T-helper 1 cell treated with Interleukin-12 subunit alpha and Interleukin-12 subunit beta and Interleukin-4 antibody, amounts not matched to agents 30 μg/mL and 1 μg/mL, for 36 hours (primary cell): ENCODE data around the gene RRBP1.

Experiments
- H3K27ac Mint-ChIP-seq: one replicate; pipeline ENCODE4 v1.8.0; 2021; ENCODE audit warnings: mild to moderate bottlenecking, mixed read lengths
- H3K27me3 Mint-ChIP-seq: one replicate; pipeline ENCODE4 v1.8.0; 2021; ENCODE audit warnings: low read depth, mixed read lengths
- H3K36me3 Mint-ChIP-seq: one replicate; pipeline ENCODE4 v1.8.0; 2021; ENCODE audit warnings: low read depth, mixed read lengths
- H3K4me1 Mint-ChIP-seq: one replicate; pipeline ENCODE4 v1.8.0; 2021; ENCODE audit warnings: low read depth, mixed read lengths
- H3K4me3 Mint-ChIP-seq: one replicate; pipeline ENCODE4 v1.8.0; 2021; ENCODE audit warnings: mild to moderate bottlenecking, moderate library complexity, mixed read lengths
- H3K9me3 Mint-ChIP-seq: one replicate; pipeline ENCODE4 v1.8.0; 2021; ENCODE audit warnings: mixed read lengths

Gene RRBP1

GRCh38 chr20:17610566-17611289, 71.3 kb downstream of the RRBP1 start:
- no peaks in the 10 kb centered on the region for H3K27me3 Mint-ChIP-seq
- peak overlapping the region; percentile 79 for H3K27ac Mint-ChIP-seq
- peaks cover 33% of the 10 kb centered on the region for H3K4me1 Mint-ChIP-seq
- no peaks in the 10 kb centered on the region for H3K9me3 Mint-ChIP-seq
- H3K4me3 Mint-ChIP-seq: peak overlapping the region; percentile 37
- peaks cover 19% of the 10 kb centered on the region for H3K36me3 Mint-ChIP-seq

- H3K4me1 Mint-ChIP-seq: peaks cover 33% of the 10 kb centered on the region
- peaks cover 19% of the 10 kb centered on the region for H3K36me3 Mint-ChIP-seq
- H3K27ac Mint-ChIP-seq: peak overlapping the region; percentile 79
- H3K4me3 Mint-ChIP-seq: peak overlapping the region; percentile 33
- no peaks in the 10 kb centered on the region for H3K27me3 Mint-ChIP-seq
- no peaks in the 10 kb centered on the region for H3K9me3 Mint-ChIP-seq
These were observed 72.1 kb downstream of the RRBP1 start for GRCh38 chr20:17609811-17610377.

GRCh38 chr20:17608701-17609497, 73.1 kb downstream of the RRBP1 start:
- Mint-ChIP-seq H3K27me3 (no peaks in the 10 kb centered on the region), H3K4me1 (peaks cover 33% of the 10 kb centered on the region), H3K27ac (peak overlapping the region; percentile 79), H3K4me3 (no peak overlapping the region), H3K9me3 (no peaks in the 10 kb centered on the region), H3K36me3 (peaks cover 18% of the 10 kb centered on the region)

GRCh38 chr20:17606001-17606400, 76.0 kb downstream of the RRBP1 start:
- Mint-ChIP-seq H3K4me3 (no peak overlapping the region), H3K27me3 (no peaks in the 10 kb centered on the region), H3K27ac (no peak overlapping the region), H3K4me1 (peaks cover 29% of the 10 kb centered on the region), H3K36me3 (peaks cover 26% of the 10 kb centered on the region), H3K9me3 (no peaks in the 10 kb centered on the region)

GRCh38 chr20:17605131-17605660, 76.8 kb downstream of the RRBP1 start:
- no peaks in the 10 kb centered on the region for H3K9me3 Mint-ChIP-seq
- H3K4me1 Mint-ChIP-seq: peaks cover 22% of the 10 kb centered on the region
- H3K27me3 Mint-ChIP-seq: no peaks in the 10 kb centered on the region
- no peak overlapping the region for H3K4me3 Mint-ChIP-seq
- no peak overlapping the region for H3K27ac Mint-ChIP-seq
- peaks cover 29% of the 10 kb centered on the region for H3K36me3 Mint-ChIP-seq

- H3K27ac Mint-ChIP-seq: no peak overlapping the region
These were observed 79.5 kb downstream of the RRBP1 start for GRCh38 chr20:17602493-17602892.

GRCh38 chr20:17601957-17602356, 80.1 kb downstream of the RRBP1 start:
- peaks cover 22% of the 10 kb centered on the region for H3K36me3 Mint-ChIP-seq
- H3K4me1 Mint-ChIP-seq: peaks cover 6% of the 10 kb centered on the region
- no peak overlapping the region for H3K27ac Mint-ChIP-seq
- no peaks in the 10 kb centered on the region for H3K27me3 Mint-ChIP-seq
- no peak overlapping the region for H3K4me3 Mint-ChIP-seq
- no peaks in the 10 kb centered on the region for H3K9me3 Mint-ChIP-seq

More at GRCh38 chr20:17602493-17602892, 79.5 kb downstream of the RRBP1 start:
- peaks cover 22% of the 10 kb centered on the region for H3K36me3 Mint-ChIP-seq
- H3K4me3 Mint-ChIP-seq: no peak overlapping the region
- no peaks in the 10 kb centered on the region for H3K9me3 Mint-ChIP-seq
- H3K27me3 Mint-ChIP-seq: no peaks in the 10 kb centered on the region
- peaks cover 6% of the 10 kb centered on the region for H3K4me1 Mint-ChIP-seq

GRCh38 chr20:17598013-17598550, 84.0 kb downstream of the RRBP1 start:
- no peaks in the 10 kb centered on the region for H3K9me3 Mint-ChIP-seq
- peaks cover 5% of the 10 kb centered on the region for H3K27me3 Mint-ChIP-seq
- H3K4me1 Mint-ChIP-seq: peaks cover 20% of the 10 kb centered on the region
- peaks cover 27% of the 10 kb centered on the region for H3K36me3 Mint-ChIP-seq
- no peak overlapping the region for H3K27ac Mint-ChIP-seq
- no peak overlapping the region for H3K4me3 Mint-ChIP-seq

- peaks cover 17% of the 10 kb centered on the region for H3K4me1 Mint-ChIP-seq
- H3K27ac Mint-ChIP-seq: no peak overlapping the region
- H3K9me3 Mint-ChIP-seq: no peaks in the 10 kb centered on the region
- H3K27me3 Mint-ChIP-seq: peaks cover 5% of the 10 kb centered on the region
- peaks cover 25% of the 10 kb centered on the region for H3K36me3 Mint-ChIP-seq
- no peak overlapping the region for H3K4me3 Mint-ChIP-seq
These were observed 86.2 kb downstream of the RRBP1 start for GRCh38 chr20:17595856-17596255.

GRCh38 chr20:17594443-17594842, 87.6 kb downstream of the RRBP1 start:
- H3K36me3 Mint-ChIP-seq: peaks cover 22% of the 10 kb centered on the region
- peaks cover 17% of the 10 kb centered on the region for H3K4me1 Mint-ChIP-seq
- H3K27ac Mint-ChIP-seq: no peak overlapping the region
- H3K27me3 Mint-ChIP-seq: peaks cover 5% of the 10 kb centered on the region
- no peak overlapping the region for H3K4me3 Mint-ChIP-seq
- no peaks in the 10 kb centered on the region for H3K9me3 Mint-ChIP-seq

- H3K27ac Mint-ChIP-seq: no peak overlapping the region
- peaks cover 17% of the 10 kb centered on the region for H3K4me1 Mint-ChIP-seq
- H3K27me3 Mint-ChIP-seq: peaks cover 5% of the 10 kb centered on the region
- no peaks in the 10 kb centered on the region for H3K9me3 Mint-ChIP-seq
- no peak overlapping the region for H3K4me3 Mint-ChIP-seq
- H3K36me3 Mint-ChIP-seq: peaks cover 21% of the 10 kb centered on the region
These were observed 88.1 kb downstream of the RRBP1 start for GRCh38 chr20:17593902-17594301.

- H3K9me3 Mint-ChIP-seq: no peaks in the 10 kb centered on the region
- H3K4me1 Mint-ChIP-seq: peaks cover 11% of the 10 kb centered on the region
- peaks cover 15% of the 10 kb centered on the region for H3K36me3 Mint-ChIP-seq
- no peaks in the 10 kb centered on the region for H3K27me3 Mint-ChIP-seq
- no peak overlapping the region for H3K4me3 Mint-ChIP-seq
- no peak overlapping the region for H3K27ac Mint-ChIP-seq
These were observed 91.8 kb downstream of the RRBP1 start for GRCh38 chr20:17590245-17590644.

GRCh38 chr20:17589161-17589834, 92.7 kb downstream of the RRBP1 start:
- no peaks in the 10 kb centered on the region for H3K9me3 Mint-ChIP-seq
- peaks cover 8% of the 10 kb centered on the region for H3K4me1 Mint-ChIP-seq
- H3K36me3 Mint-ChIP-seq: peaks cover 15% of the 10 kb centered on the region
- no peak overlapping the region for H3K27ac Mint-ChIP-seq
- H3K4me3 Mint-ChIP-seq: no peak overlapping the region
- no peaks in the 10 kb centered on the region for H3K27me3 Mint-ChIP-seq

GRCh38 chr20:17587824-17588223, 94.2 kb downstream of the RRBP1 start:
- no peaks in the 10 kb centered on the region for H3K27me3 Mint-ChIP-seq
- peaks cover 4% of the 10 kb centered on the region for H3K4me1 Mint-ChIP-seq
- H3K27ac Mint-ChIP-seq: no peak overlapping the region
- H3K9me3 Mint-ChIP-seq: no peaks in the 10 kb centered on the region
- peaks cover 12% of the 10 kb centered on the region for H3K36me3 Mint-ChIP-seq
- H3K4me3 Mint-ChIP-seq: no peak overlapping the region
